GM20000 (cell line): ENCODE data around the gene SPRING1.
"Not testable (repeated sequence)": the region's sequence is repeated elsewhere in the genome, so short reads cannot be mapped to it uniquely, and the experiment has no call there.

Source experiments
- DNase-seq: peaks from one replicate; pipeline ENCODE4 v3.0.0; 2012; ENCODE audit warnings: low spot score
- CTCF ChIP-seq: IDR thresholded peaks from 2 replicates; pipeline ENCODE4 v1.5.1; 2012; ENCODE audit warnings: mild to moderate bottlenecking, control low read depth; ENCODE audit errors: extremely low read depth, missing control alignments

Gene SPRING1

GRCh38 chr12:116760622-116761020 lies 22.8 kb upstream of the SPRING1 start:
- no peak for TF ChIP-seq CTCF
- no peak for DNase-seq

GRCh38 chr12:116759783-116760621 lies 22.1 kb upstream of the SPRING1 start:
- DNase-seq, result no peak
- TF ChIP-seq CTCF, result no peak

GRCh38 chr12:116754783-116755182 lies 16.9 kb upstream of the SPRING1 start:
- DNase-seq, result not testable (repeated sequence)

- not testable (repeated sequence) for DNase-seq
Observed at GRCh38 chr12:116754097-116754496, 16.2 kb upstream of the SPRING1 start.

- TF ChIP-seq CTCF, result no peak
Observed at GRCh38 chr12:116750298-116750697, 12.4 kb upstream of the SPRING1 start.

GRCh38 chr12:116749884-116750283 lies 12.0 kb upstream of the SPRING1 start:
- no peak for TF ChIP-seq CTCF
- DNase-seq, result no peak

More at GRCh38 chr12:116750298-116750697, 12.4 kb upstream of the SPRING1 start:
- no peak for DNase-seq

- no peak for DNase-seq
- no peak for TF ChIP-seq CTCF
Observed at GRCh38 chr12:116745554-116745953, 7.7 kb upstream of the SPRING1 start.

- TF ChIP-seq CTCF, result no peak
- no peak for DNase-seq
Observed at GRCh38 chr12:116744766-116745165, 6.9 kb upstream of the SPRING1 start.

- DNase-seq, result not testable (repeated sequence)
Observed at GRCh38 chr12:116742787-116743186, 4.9 kb upstream of the SPRING1 start.
